ENCODE results near the gene PCDH17. TPM values are rescaled to one million over a fixed set of nuclear protein-coding genes. Genes with fewer than 3 reads are reported as not detected.

Gene PCDH17
- total RNA-seq, 2 experiments from 2014 or later = not detected

DNA sequence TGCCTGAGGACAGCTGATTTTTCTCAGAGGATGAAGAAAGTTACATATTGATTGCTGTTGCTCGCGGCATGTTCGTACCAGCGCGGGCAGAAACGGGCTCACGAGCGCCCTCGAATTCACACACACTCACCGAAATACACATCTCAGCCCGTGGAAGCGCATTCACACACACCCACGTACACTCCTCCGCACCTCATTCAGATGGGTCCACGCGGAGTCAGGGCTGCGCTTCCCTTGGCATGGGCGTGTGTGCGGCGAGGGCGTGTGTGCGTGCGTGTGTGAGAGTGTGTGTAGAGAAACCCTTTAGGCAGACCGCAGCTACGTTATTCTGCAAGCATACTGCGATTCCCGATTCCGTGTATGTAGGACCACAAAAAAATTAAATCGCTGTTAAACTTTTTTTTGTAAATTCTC lies 2.1 kb upstream of the PCDH17 start:
- H3K4me1 Mint-ChIP-seq = peaks cover 44% of the 10 kb centered on the region
- H3K27ac Mint-ChIP-seq = no peak overlapping the region
- H3K4me3 Mint-ChIP-seq = peak overlapping the region; percentile 47

DNA sequence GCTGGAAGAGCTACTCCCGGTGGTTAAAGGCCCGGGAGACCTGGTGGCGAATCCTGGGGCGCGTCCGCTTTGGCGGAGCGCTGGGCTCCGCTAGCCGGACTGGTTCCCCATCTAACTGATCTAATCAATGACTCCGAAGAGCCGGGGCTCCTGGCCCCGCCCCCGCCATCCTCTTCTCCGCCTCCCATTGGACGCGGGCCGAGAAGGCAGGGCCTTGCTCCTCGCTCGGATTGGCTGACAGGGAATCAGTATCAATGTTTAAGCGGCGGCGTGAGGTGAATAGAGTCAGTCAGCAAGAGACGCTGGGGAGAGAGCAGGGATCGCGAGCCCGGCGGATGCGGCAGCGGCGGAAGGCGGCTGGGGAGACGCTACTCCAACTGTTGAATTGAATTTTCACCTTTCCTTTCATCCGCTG lies 1.7 kb upstream of the PCDH17 start:
- ATAC-seq = peak; percentile 80
- peak; percentile 66 for DNase-seq
- H3K4me3 Mint-ChIP-seq = peak overlapping the region; percentile 47
- peaks cover 68% of the 10 kb centered on the region for H3K27me3 Mint-ChIP-seq
- intact Hi-C loops (cut with DNase I, micrococcal nuclease) = loop anchor here in 1 of 2 experiments (5.0 kb wide), 1 partner anchor 1687 kb away; no protein-coding TSS in a partner anchor
- H3K4me1 Mint-ChIP-seq = peaks cover 44% of the 10 kb centered on the region
- POLR2A ChIA-PET = no interaction called here
- H3K9me3 Mint-ChIP-seq (ENCODE audit: low read depth) = peaks cover 4% of the 10 kb centered on the region
- CTCF ChIA-PET = interaction anchor here (0.6 kb wide), 1 partner anchor 175 kb away, joined by 3 read pairs; no protein-coding TSS in a partner anchor
- H3K27ac Mint-ChIP-seq = no peak overlapping the region
- peaks cover 14% of the 10 kb centered on the region for H3K36me3 Mint-ChIP-seq (ENCODE audit: low read depth)

More for the DNA sequence above, 2.1 kb upstream of the PCDH17 start:
- Mint-ChIP-seq H3K9me3 (ENCODE audit: low read depth) (peaks cover 3% of the 10 kb centered on the region), H3K36me3 (ENCODE audit: low read depth) (peaks cover 13% of the 10 kb centered on the region), H3K27me3 (peaks cover 64% of the 10 kb centered on the region)
- ATAC-seq (no peak), DNase-seq (peak; percentile 7)
- POLR2A ChIA-PET = no interaction called here
- CTCF ChIA-PET = interaction anchor here (0.6 kb wide), 2 partner anchors 176 to 1640 kb away, joined by 3 read pairs; no protein-coding TSS in a partner anchor
- intact Hi-C loops (cut with DNase I, micrococcal nuclease) = loop anchor here in 1 of 2 experiments (5.0 kb wide), 1 partner anchor 1688 kb away; no protein-coding TSS in a partner anchor

DNA sequence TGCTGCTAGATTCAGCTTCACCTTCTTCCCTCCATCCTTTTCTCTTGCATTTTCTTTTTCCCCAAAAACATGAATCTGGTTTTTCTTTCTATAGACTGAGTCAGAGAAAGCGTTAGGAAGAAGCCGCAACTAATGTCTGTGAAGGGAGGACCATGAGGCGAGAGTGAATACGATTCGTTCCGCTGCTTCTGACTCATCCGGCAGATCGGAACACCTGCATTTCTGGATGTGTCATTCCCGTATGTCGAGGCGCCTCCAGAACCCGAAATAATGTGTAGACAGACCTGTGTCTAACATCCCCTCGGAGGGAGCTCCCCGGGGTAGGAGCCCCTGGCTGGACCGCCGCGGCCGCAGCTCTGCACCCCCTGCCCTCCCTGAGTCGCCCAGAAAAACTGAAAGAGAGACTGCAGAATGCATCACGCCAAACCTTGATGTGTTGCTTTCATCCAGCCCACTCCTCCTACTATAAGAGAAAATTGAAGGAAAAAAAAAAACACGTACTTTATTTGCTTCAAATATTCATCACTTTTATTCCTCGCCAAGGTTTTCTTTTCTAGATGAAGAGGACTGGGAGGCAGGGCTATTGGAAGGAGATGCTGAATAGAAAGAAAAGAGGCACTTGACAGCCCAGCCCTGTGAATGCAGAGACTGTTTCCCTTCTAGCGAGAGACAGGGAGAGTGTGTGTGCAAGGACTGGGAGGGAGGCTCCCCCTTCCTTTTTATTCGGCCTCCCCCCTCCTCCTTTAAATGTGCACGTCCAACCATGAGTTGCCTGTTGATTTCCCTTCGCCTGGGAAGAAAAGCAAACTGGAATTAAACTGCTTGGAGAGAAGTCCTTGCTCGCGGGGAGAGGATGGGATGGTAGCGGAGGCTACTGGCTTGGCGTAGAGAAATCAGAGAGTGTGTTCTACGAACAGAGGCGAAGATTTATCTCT lies 616 bp upstream of the PCDH17 start:
- Mint-ChIP-seq H3K4me3 (peak overlapping the region; percentile 63), H3K4me1 (peaks cover 44% of the 10 kb centered on the region), H3K36me3 (ENCODE audit: low read depth) (peaks cover 14% of the 10 kb centered on the region), H3K27ac (no peak overlapping the region), H3K27me3 (peaks cover 67% of the 10 kb centered on the region), H3K9me3 (ENCODE audit: low read depth) (peaks cover 4% of the 10 kb centered on the region)
- POLR2A ChIA-PET = no interaction called here
- DNase-seq (peak; percentile 31), ATAC-seq (peak; percentile 38)
- intact Hi-C loops (cut with DNase I, micrococcal nuclease) = no loop called here
- CTCF ChIA-PET = no interaction called here

GRCh38 chr13:57632276-57633140 lies 964 bp downstream of the PCDH17 start:
- POLR2A ChIA-PET = no interaction called here
- no peak for ATAC-seq
- H3K9me3 Mint-ChIP-seq (ENCODE audit: low read depth) = peaks cover 4% of the 10 kb centered on the region
- peaks cover 44% of the 10 kb centered on the region for H3K4me1 Mint-ChIP-seq
- CTCF ChIA-PET = interaction anchor here (0.6 kb wide), 1 partner anchor 1592 kb away, joined by 3 read pairs; no protein-coding TSS in a partner anchor
- intact Hi-C loops (cut with DNase I, micrococcal nuclease) = no loop called here
- peaks cover 14% of the 10 kb centered on the region for H3K36me3 Mint-ChIP-seq (ENCODE audit: low read depth)
- DNase-seq = peak; percentile 9
- no peak overlapping the region for H3K4me3 Mint-ChIP-seq
- peaks cover 72% of the 10 kb centered on the region for H3K27me3 Mint-ChIP-seq
- H3K27ac Mint-ChIP-seq = no peak overlapping the region

DNA sequence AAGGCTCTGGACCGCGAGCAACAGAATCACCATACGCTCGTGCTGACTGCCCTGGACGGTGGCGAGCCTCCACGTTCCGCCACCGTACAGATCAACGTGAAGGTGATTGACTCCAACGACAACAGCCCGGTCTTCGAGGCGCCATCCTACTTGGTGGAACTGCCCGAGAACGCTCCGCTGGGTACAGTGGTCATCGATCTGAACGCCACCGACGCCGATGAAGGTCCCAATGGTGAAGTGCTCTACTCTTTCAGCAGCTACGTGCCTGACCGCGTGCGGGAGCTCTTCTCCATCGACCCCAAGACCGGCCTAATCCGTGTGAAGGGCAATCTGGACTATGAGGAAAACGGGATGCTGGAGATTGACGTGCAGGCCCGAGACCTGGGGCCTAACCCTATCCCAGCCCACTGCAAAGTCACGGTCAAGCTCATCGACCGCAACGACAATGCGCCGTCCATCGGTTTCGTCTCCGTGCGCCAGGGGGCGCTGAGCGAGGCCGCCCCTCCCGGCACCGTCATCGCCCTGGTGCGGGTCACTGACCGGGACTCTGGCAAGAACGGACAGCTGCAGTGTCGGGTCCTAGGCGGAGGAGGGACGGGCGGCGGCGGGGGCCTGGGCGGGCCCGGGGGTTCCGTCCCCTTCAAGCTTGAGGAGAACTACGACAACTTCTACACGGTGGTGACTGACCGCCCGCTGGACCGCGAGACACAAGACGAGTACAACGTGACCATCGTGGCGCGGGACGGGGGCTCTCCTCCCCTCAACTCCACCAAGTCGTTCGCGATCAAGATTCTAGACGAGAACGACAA lies 1.8 kb downstream of the PCDH17 start:
- Mint-ChIP-seq H3K4me1 (peaks cover 44% of the 10 kb centered on the region), H3K27me3 (peaks cover 66% of the 10 kb centered on the region), H3K36me3 (ENCODE audit: low read depth) (peaks cover 14% of the 10 kb centered on the region), H3K27ac (no peak overlapping the region), H3K9me3 (ENCODE audit: low read depth) (peaks cover 4% of the 10 kb centered on the region), H3K4me3 (no peak overlapping the region)
- intact Hi-C loops (cut with DNase I, micrococcal nuclease) = no loop called here
- CTCF ChIA-PET = interaction anchor here (0.6 to 3.3 kb wide), 3 partner anchors 9 to 1591 kb away, joined by 3 to 9 read pairs (median 3); no protein-coding TSS in a partner anchor
- ATAC-seq (no peak), DNase-seq (peak; percentile 11)
- POLR2A ChIA-PET = no interaction called here

GRCh38 chr13:57633950-57634838 lies 2.6 kb downstream of the PCDH17 start:
- Mint-ChIP-seq H3K4me1 (peaks cover 37% of the 10 kb centered on the region), H3K9me3 (ENCODE audit: low read depth) (peaks cover 4% of the 10 kb centered on the region), H3K4me3 (no peak overlapping the region), H3K36me3 (ENCODE audit: low read depth) (peaks cover 11% of the 10 kb centered on the region), H3K27ac (no peak overlapping the region), H3K27me3 (peaks cover 58% of the 10 kb centered on the region)
- intact Hi-C loops (cut with DNase I, micrococcal nuclease) = no loop called here
- DNase-seq = peak; percentile 11
- CTCF ChIA-PET = interaction anchor here (0.6 to 3.3 kb wide), 2 partner anchors 10 to 163 kb away, joined by 3 to 9 read pairs; no protein-coding TSS in a partner anchor
- ATAC-seq = no peak
- POLR2A ChIA-PET = no interaction called here

DNA sequence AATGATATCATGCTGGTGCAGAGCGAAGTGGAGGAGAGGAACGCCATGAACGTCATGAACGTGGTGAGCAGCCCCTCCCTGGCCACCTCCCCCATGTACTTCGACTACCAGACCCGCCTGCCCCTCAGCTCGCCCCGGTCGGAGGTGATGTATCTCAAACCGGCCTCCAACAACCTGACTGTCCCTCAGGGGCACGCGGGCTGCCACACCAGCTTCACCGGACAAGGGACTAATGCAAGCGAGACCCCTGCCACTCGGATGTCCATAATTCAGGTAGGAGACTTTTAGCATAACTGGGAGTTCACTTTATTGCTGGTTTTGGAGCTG lies 3.3 kb downstream of the PCDH17 start:
- Mint-ChIP-seq H3K9me3 (ENCODE audit: low read depth) (peaks cover 4% of the 10 kb centered on the region), H3K36me3 (ENCODE audit: low read depth) (peaks cover 11% of the 10 kb centered on the region), H3K4me1 (peaks cover 31% of the 10 kb centered on the region), H3K27me3 (peaks cover 52% of the 10 kb centered on the region), H3K4me3 (no peak overlapping the region), H3K27ac (no peak overlapping the region)
- ChIA-PET POLR2A (no interaction called here), CTCF (interaction anchor here (3.3 kb wide), 1 partner anchor 10 kb away, joined by 9 read pairs; no protein-coding TSS in a partner anchor)
- DNase-seq = no peak
- intact Hi-C loops (cut with DNase I, micrococcal nuclease) = no loop called here
- no peak for ATAC-seq

GRCh38 chr13:57635541-57636085 lies 4.1 kb downstream of the PCDH17 start:
- Mint-ChIP-seq H3K27me3 (peaks cover 46% of the 10 kb centered on the region), H3K27ac (no peak overlapping the region), H3K36me3 (ENCODE audit: low read depth) (peaks cover 11% of the 10 kb centered on the region), H3K4me1 (peaks cover 24% of the 10 kb centered on the region), H3K4me3 (no peak overlapping the region), H3K9me3 (ENCODE audit: low read depth) (peaks cover 4% of the 10 kb centered on the region)
- intact Hi-C loops (cut with DNase I, micrococcal nuclease) = no loop called here
- CTCF ChIA-PET = interaction anchor here (3.3 kb wide), 1 partner anchor 11 kb away, joined by 9 read pairs; no protein-coding TSS in a partner anchor
- no peak for ATAC-seq
- POLR2A ChIA-PET = no interaction called here
- DNase-seq = no peak

DNA sequence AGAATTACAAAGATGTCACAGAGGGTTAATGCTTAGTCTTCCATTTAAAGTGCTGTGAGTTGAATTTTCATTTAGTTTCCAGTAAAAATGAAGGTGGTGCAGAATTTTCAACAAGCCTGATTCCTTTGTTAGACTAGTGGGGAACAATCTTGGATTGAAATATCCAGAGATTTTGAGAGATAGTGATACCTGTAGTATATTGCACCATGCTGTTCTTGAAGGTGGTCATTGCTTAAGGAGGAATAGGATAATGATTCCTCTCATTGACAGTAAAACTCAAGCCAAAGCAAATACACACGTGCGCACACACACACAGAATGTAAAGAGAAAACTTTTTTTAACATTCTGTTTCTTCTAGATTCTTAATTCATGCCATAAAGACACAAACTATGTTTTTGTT lies 5.3 kb downstream of the PCDH17 start:
- Mint-ChIP-seq H3K4me3 (no peak overlapping the region), H3K36me3 (ENCODE audit: low read depth) (peaks cover 11% of the 10 kb centered on the region), H3K9me3 (ENCODE audit: low read depth) (peaks cover 4% of the 10 kb centered on the region), H3K27ac (no peak overlapping the region), H3K4me1 (peaks cover 12% of the 10 kb centered on the region), H3K27me3 (peaks cover 34% of the 10 kb centered on the region)
- CTCF ChIA-PET = no interaction called here
- no peak for DNase-seq
- ATAC-seq = no peak
- POLR2A ChIA-PET = no interaction called here
- intact Hi-C loops (cut with DNase I, micrococcal nuclease) = no loop called here

DNA sequence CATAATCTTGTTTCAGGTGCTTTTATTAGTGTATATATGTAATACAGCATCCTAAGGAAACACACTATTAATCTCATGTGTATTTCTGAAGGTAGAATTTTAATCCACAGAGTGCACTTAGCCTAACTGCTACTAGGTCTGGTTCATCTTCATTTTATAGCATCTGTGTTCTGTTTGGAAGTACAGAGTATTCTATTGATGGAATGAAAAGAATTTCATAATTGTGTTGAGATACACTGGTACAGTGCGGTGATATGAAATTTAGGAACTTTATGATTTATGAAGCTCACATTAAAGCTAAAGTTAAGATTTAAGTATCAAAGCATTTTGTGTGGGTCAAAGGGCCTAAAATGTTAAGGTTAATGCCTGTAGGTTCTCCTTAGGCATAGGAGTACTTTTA lies 6.0 kb downstream of the PCDH17 start:
- no peak overlapping the region for H3K27ac Mint-ChIP-seq
- intact Hi-C loops (cut with DNase I, micrococcal nuclease) = no loop called here
- peaks cover 27% of the 10 kb centered on the region for H3K27me3 Mint-ChIP-seq
- ChIA-PET CTCF (no interaction called here), POLR2A (no interaction called here)
- H3K9me3 Mint-ChIP-seq (ENCODE audit: low read depth) = peaks cover 4% of the 10 kb centered on the region
- no peak for DNase-seq
- peaks cover 5% of the 10 kb centered on the region for H3K4me1 Mint-ChIP-seq
- H3K4me3 Mint-ChIP-seq = no peak overlapping the region
- ATAC-seq = no peak
- peaks cover 8% of the 10 kb centered on the region for H3K36me3 Mint-ChIP-seq (ENCODE audit: low read depth)

All from activated CD4-positive, alpha-beta T cell treated with anti-CD3 and anti-CD28 coated beads for 36 hours (primary cell).